Neutrophil (primary cell): ENCODE results near the gene HYAL4.

Experiments used
- H3K27ac ChIP-seq: fragments of 200-600 bp; sonication (generic); 2 replicates; pipeline ENCODE4 v1.5.1; 2016; ENCODE audit warnings: mild to moderate bottlenecking, moderate library complexity
- H3K27me3 ChIP-seq: fragments of 200-600 bp; sonication (generic); 2 replicates; pipeline ENCODE4 v1.6.0; 2016; ENCODE audit warnings: mild to moderate bottlenecking
- H3K36me3 ChIP-seq: fragments of 200-600 bp; sonication (generic); 2 replicates; pipeline ENCODE4 v1.5.1; 2017
- H3K4me1 ChIP-seq, 2 experiments: fragments of 200-600 bp in 1 of 2; sonication (generic) in 1 of 2; 1 replicate in 1 of 2; 2 replicates in 1 of 2; pipeline versions ENCODE4 v1.5.1 to v1.6.1; 2013 to 2016; ENCODE audit warnings: low read depth in 1 of 2, low read length in 1 of 2, mild to moderate bottlenecking in 1 of 2, moderate library complexity in 1 of 2; ENCODE audit not compliant: control insufficient read depth in 1 of 2, insufficient read depth in 1 of 2
- H3K4me3 ChIP-seq, 2 experiments: fragments of 200-600 bp in 1 of 2; sonication (generic) in 1 of 2; 1 replicate in 1 of 2; 2 replicates in 1 of 2; pipeline ENCODE4 v1.5.1; 2013 to 2016; ENCODE audit warnings: low read depth in 1 of 2, low read length in 1 of 2, mild to moderate bottlenecking in 1 of 2, moderate library complexity in 1 of 2
- H3K9me3 ChIP-seq: fragments of 200-600 bp; sonication (generic); 2 replicates; pipeline ENCODE4 v1.5.1; 2016
- CTCF ChIP-seq: fragments of 200-600 bp; sonication (generic); IDR thresholded peaks from 2 replicates; pipeline ENCODE4 v1.5.1; 2016; ENCODE audit warnings: antibody characterized with exemption

Gene HYAL4

GRCh38 chr7:123844712-123845219, at the start of gene HYAL4:
HYAL4 (plus strand) TSS chr7:123845169; CDS start chr7:123868274, 23,105 bp downstream.
- TF ChIP-seq CTCF = no peak
- no peaks in the 10 kb centered on the region for H3K36me3 ChIP-seq
- no peak within 1 kb of the TSS for H3K4me3 ChIP-seq
- H3K27me3 ChIP-seq = no peaks in the 10 kb centered on the region
- no peaks in the 10 kb centered on the region for H3K9me3 ChIP-seq
- H3K4me1 ChIP-seq = no peaks in the 10 kb centered on the region
- H3K27ac ChIP-seq = no peak within 1 kb of the TSS

GRCh38 chr7:123795917-123796316, 49.1 kb upstream of the HYAL4 start:
- Histone ChIP-seq H3K27me3 (no peaks in the 10 kb centered on the region), H3K36me3 (no peaks in the 10 kb centered on the region), H3K27ac (no peak overlapping the region), H3K9me3 (no peaks in the 10 kb centered on the region), H3K4me3 (no peak overlapping the region), H3K4me1 (peaks cover 8 to 12% of the 10 kb centered on the region in 2 experiments)
- TF ChIP-seq CTCF = no peak

GRCh38 chr7:123796568-123796967, 48.4 kb upstream of the HYAL4 start:
- Histone ChIP-seq H3K4me1 (peaks cover 8 to 12% of the 10 kb centered on the region in 2 experiments), H3K27me3 (no peaks in the 10 kb centered on the region), H3K36me3 (no peaks in the 10 kb centered on the region), H3K4me3 (no peak overlapping the region), H3K27ac (no peak overlapping the region), H3K9me3 (no peaks in the 10 kb centered on the region)
- no peak for TF ChIP-seq CTCF

- Histone ChIP-seq H3K36me3 (no peaks in the 10 kb centered on the region), H3K4me1 (peaks cover 8 to 12% of the 10 kb centered on the region in 2 experiments), H3K4me3 (no peak overlapping the region), H3K27ac (no peak overlapping the region), H3K9me3 (no peaks in the 10 kb centered on the region), H3K27me3 (no peaks in the 10 kb centered on the region)
- no peak for TF ChIP-seq CTCF
Measured at GRCh38 chr7:123797673-123798531, 47.1 kb upstream of the HYAL4 start.

GRCh38 chr7:123798532-123799188, 46.3 kb upstream of the HYAL4 start:
- no peaks in the 10 kb centered on the region for H3K27me3 ChIP-seq
- H3K27ac ChIP-seq = no peak overlapping the region
- peaks cover 8 to 12% of the 10 kb centered on the region in 2 experiments for H3K4me1 ChIP-seq
- H3K9me3 ChIP-seq = no peaks in the 10 kb centered on the region
- no peaks in the 10 kb centered on the region for H3K36me3 ChIP-seq
- no peak overlapping the region for H3K4me3 ChIP-seq
- no peak for TF ChIP-seq CTCF
